OCI-LY7 (cell line): Measurements from ENCODE around the gene CTNNA3. TPM values are rescaled to one million over a fixed set of nuclear protein-coding genes. Genes with fewer than 3 reads are reported as not detected.
A peak's percentile ranks its signal among the peaks of the same experiment; 100 is the strongest.

ENCODE experiments used
- BruUV-seq: library from RNA; stranded (reverse); fragments of 400-500 nt; replicated peaks from 2 replicates; lab custom pipeline; 2021; lab: Mats Ljungman, UMichigan
- CTCF ChIA-PET: fragments of 300-600 bp; sonication (Branson Sonifier 250); formaldehyde crosslinking; loops from one replicate; lab custom pipeline; 2022; ENCODE audit warnings: antibody characterized with exemption; ENCODE audit not compliant: unreplicated experiment; lab: Charles Lee
- POLR2A ChIA-PET: fragments of 300-600 bp; sonication (Branson Sonifier 250); formaldehyde crosslinking; loops from one replicate; lab custom pipeline; 2022; ENCODE audit warnings: antibody characterized with exemption; lab: Charles Lee
- DNase-seq: peaks from one replicate; pipeline ENCODE4 v3.0.0-alpha.2; 2015; ENCODE audit warnings: low spot score
- H2AFZ ChIP-seq: fragments of 200-600 bp; sonication (generic), shearing (Covaris generic); 2 replicates; pipeline ENCODE4 v1.6.1; 2014; ENCODE audit warnings: mild to moderate bottlenecking, antibody characterized with exemption, low read length, moderate library complexity
- H3K27ac ChIP-seq: fragments of 200-600 bp; sonication (generic); 2 replicates; pipeline ENCODE4 v1.5.1; 2014; ENCODE audit warnings: mixed run types, low read depth, mild to moderate bottlenecking, moderate library complexity, low read length, inconsistent platforms; ENCODE audit not compliant: poor library complexity, severe bottlenecking
- H3K36me3 ChIP-seq: fragments of 200-600 bp; sonication (generic); 2 replicates; pipeline ENCODE4 v1.6.1; 2014; ENCODE audit warnings: mild to moderate bottlenecking, antibody characterized with exemption, low read length, moderate library complexity, mixed read lengths; ENCODE audit not compliant: insufficient read depth
- H3K4me1 ChIP-seq: fragments of 200-600 bp; sonication (generic); 2 replicates; pipeline ENCODE4 v1.5.1; 2014; ENCODE audit warnings: mild to moderate bottlenecking, low read length; ENCODE audit not compliant: insufficient read depth, poor library complexity, severe bottlenecking
- H3K4me2 ChIP-seq: fragments of 200-600 bp; sonication (generic); 2 replicates; pipeline ENCODE4 v1.6.1; 2014; ENCODE audit warnings: mild to moderate bottlenecking, low read length
- H3K4me3 ChIP-seq: fragments of 200-600 bp; sonication (generic); 2 replicates; pipeline ENCODE4 v1.5.1; 2014; ENCODE audit warnings: mild to moderate bottlenecking, low read depth, low read length; ENCODE audit not compliant: poor library complexity, severe bottlenecking
- H3K79me2 ChIP-seq: fragments of 200-600 bp; sonication (generic); 2 replicates; pipeline ENCODE4 v1.6.1; 2016; ENCODE audit warnings: low read depth, mild to moderate bottlenecking, low read length, moderate library complexity, mixed read lengths; ENCODE audit not compliant: insufficient read depth
- H3K9me2 ChIP-seq: fragments of 200-600 bp; sonication (generic); 2 replicates; pipeline ENCODE4 v1.6.1; 2016; ENCODE audit warnings: mild to moderate bottlenecking, low read length, mixed read lengths; ENCODE audit not compliant: insufficient read depth
- H3K9me3 ChIP-seq: fragments of 200-600 bp; sonication (generic); 2 replicates; pipeline ENCODE4 v1.6.1; 2014; ENCODE audit warnings: mild to moderate bottlenecking, mixed run types, low read length, mixed read lengths
- H4K20me1 ChIP-seq: fragments of 200-600 bp; sonication (generic); 2 replicates; pipeline ENCODE4 v1.6.1; 2014; ENCODE audit warnings: mild to moderate bottlenecking, antibody characterized with exemption, low read length, moderate library complexity, mixed read lengths; ENCODE audit not compliant: insufficient read depth
- EZH2phosphoT487 ChIP-seq: fragments of 200-600 bp; sonication (generic); IDR thresholded peaks from 2 replicates; pipeline ENCODE4 v1.6.1; 2018; ENCODE audit warnings: low read depth, borderline replicate concordance, mild to moderate bottlenecking, mixed run types, antibody characterized with exemption, low read length, moderate library complexity, mixed read lengths
- intact Hi-C: fragments of 100-400 bp; cut with micrococcal nuclease; formaldehyde crosslinking; loops from one replicate; pipeline ENCODE4 v1.10.0; 2022; ENCODE audit not compliant: unreplicated experiment
- total RNA-seq, 2 experiments: library from RNA; depleted of rRNA in 1 of 2; stranded (reverse); fragments of >200 nt in 1 of 2; shearing (Covaris generic) in 1 of 2; gene quantifications; 2 replicates each; pipeline ENCODE4 v1.2.3, GENCODE V29; 2014 to 2022
- TF ChIP-seq, protein P1 (sequence below): fragments of 200-600 bp; sonication (generic); conservative IDR thresholded peaks from 2 replicates; pipeline ENCODE4 v1.5.1; 2014; ENCODE audit warnings: mild to moderate bottlenecking, antibody characterized with exemption, low read length, moderate library complexity, mixed read lengths

CTNNA3 gene
- total RNA-seq, 2 experiments from 2014 or later, result not detected

DNA sequence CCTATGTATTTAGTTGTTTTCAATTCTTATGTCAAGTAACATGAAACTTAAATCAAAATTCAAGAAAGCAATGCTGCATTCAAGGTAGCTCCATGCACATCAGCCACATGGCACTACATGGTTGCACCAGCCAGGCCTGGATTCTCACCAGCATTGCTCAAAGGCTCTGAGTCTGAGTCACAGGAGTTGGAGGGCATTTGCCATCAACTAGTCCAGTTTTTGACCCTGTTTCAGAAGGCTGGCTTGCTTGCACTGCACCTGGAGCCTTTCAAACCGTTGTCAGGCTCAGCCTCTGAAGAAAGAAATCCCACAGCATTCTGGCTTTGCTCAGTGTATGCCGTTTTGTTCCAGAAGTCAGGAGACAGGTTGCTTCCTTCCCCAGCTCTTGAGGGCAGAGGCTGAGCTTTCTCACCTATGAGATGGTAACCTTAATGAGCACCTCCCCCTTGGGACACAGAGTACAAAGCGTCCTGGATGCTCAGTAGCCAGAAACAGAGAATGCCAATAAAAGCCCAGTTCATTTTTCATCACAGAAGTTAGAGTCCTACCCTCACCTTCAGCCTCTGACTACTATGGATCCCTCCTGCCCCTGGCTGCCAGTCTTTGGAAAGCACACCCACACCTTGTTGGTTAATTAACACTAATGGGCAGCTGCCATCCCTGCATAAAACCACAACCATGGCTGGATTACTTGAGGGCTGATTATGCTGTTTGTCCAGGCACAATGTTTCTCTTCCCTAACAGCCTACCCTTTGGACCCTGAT lies 1058.5 kb downstream of the CTNNA3 start:
- no peaks in the 10 kb centered on the region for H3K4me1 ChIP-seq
- no peak overlapping the region for H3K4me2 ChIP-seq
- H2AFZ ChIP-seq, result no peak overlapping the region
- no peaks in the 10 kb centered on the region for H3K9me2 ChIP-seq
- TF ChIP-seq, protein P1, sequence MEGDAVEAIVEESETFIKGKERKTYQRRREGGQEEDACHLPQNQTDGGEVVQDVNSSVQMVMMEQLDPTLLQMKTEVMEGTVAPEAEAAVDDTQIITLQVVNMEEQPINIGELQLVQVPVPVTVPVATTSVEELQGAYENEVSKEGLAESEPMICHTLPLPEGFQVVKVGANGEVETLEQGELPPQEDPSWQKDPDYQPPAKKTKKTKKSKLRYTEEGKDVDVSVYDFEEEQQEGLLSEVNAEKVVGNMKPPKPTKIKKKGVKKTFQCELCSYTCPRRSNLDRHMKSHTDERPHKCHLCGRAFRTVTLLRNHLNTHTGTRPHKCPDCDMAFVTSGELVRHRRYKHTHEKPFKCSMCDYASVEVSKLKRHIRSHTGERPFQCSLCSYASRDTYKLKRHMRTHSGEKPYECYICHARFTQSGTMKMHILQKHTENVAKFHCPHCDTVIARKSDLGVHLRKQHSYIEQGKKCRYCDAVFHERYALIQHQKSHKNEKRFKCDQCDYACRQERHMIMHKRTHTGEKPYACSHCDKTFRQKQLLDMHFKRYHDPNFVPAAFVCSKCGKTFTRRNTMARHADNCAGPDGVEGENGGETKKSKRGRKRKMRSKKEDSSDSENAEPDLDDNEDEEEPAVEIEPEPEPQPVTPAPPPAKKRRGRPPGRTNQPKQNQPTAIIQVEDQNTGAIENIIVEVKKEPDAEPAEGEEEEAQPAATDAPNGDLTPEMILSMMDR, result no peak
- TF ChIP-seq EZH2phosphoT487, result no peak
- ChIA-PET CTCF (no interaction called here), POLR2A (interaction anchor here (0.7 kb wide), 1 partner anchor 1791 kb away, joined by 4 read pairs; no protein-coding TSS in a partner anchor)
- H4K20me1 ChIP-seq, result no peaks in the 10 kb centered on the region
- H3K9me3 ChIP-seq, result no peaks in the 10 kb centered on the region
- no peak overlapping the region for H3K4me3 ChIP-seq
- intact Hi-C loops, result no loop called here
- no peaks in the 10 kb centered on the region for H3K79me2 ChIP-seq
- BruUV-seq, result no TSS peak
- no peak overlapping the region for H3K27ac ChIP-seq
- no peak for DNase-seq
- no peaks in the 10 kb centered on the region for H3K36me3 ChIP-seq

DNA sequence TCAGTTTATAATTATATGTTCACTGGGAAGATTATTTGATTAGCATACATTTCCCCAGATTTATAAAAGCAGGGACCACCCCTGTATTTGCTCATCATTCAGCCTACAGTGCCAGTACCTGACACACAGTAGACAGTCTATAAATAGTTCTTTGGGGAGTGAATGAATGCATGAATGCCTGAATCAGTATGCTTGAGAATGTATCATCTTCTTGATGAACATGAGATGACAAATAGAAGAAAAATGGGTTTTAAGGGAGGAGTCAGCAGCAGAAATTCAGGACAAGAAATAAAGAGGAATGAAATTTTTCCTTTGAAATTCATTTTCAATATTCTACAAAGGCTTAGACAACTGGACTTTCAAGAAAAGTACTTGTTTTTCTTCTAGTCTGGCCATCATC lies 1066.0 kb downstream of the CTNNA3 start:
- H3K4me3 ChIP-seq, result no peak overlapping the region
- DNase-seq, result no peak
- BruUV-seq, result no TSS peak
- no peaks in the 10 kb centered on the region for H3K9me2 ChIP-seq
- no peak overlapping the region for H3K27ac ChIP-seq
- H3K4me1 ChIP-seq, result no peaks in the 10 kb centered on the region
- intact Hi-C loops, result no loop called here
- no peak overlapping the region for H3K4me2 ChIP-seq
- no peaks in the 10 kb centered on the region for H3K79me2 ChIP-seq
- no peaks in the 10 kb centered on the region for H4K20me1 ChIP-seq
- TF ChIP-seq EZH2phosphoT487, result no peak
- CTCF ChIA-PET, result no interaction called here
- H2AFZ ChIP-seq, result no peak overlapping the region
- H3K9me3 ChIP-seq, result no peaks in the 10 kb centered on the region
- no peaks in the 10 kb centered on the region for H3K36me3 ChIP-seq
- POLR2A ChIA-PET, result no interaction called here

DNA sequence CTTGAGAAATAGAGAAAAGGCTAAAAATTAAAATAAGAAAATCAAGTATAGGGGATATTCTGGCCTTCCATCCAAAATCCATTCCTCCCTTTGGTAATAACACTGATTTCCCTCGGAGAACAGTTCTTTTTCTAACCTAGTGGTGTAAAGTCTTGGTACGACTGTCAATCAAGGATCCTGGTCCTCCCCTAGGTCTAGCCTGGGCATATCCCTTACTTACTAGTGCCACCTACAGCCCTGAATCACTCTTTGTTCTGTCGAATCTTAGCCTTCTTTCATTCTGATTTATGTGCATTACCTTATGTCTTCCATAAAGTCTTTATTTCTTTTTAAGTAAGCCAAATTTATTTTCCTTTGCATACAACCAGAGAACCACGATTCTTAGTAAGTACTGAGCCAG lies 1068.8 kb downstream of the CTNNA3 start:
- Histone ChIP-seq H3K9me2 (no peaks in the 10 kb centered on the region), H3K4me3 (no peak overlapping the region), H3K27ac (no peak overlapping the region), H3K4me1 (no peaks in the 10 kb centered on the region), H2AFZ (no peak overlapping the region), H4K20me1 (no peaks in the 10 kb centered on the region), H3K79me2 (no peaks in the 10 kb centered on the region), H3K36me3 (no peaks in the 10 kb centered on the region), H3K9me3 (no peaks in the 10 kb centered on the region), H3K4me2 (no peak overlapping the region)
- no peak for TF ChIP-seq EZH2phosphoT487
- TF ChIP-seq, protein P1, result peak; percentile 45; the same call in 1 of the 2 replicates
- intact Hi-C loops, result no loop called here
- BruUV-seq, result no TSS peak
- POLR2A ChIA-PET, result interaction anchor here (1.4 kb wide), 1 partner anchor 9 kb away, joined by 3 read pairs; no protein-coding TSS in a partner anchor
- CTCF ChIA-PET, result no interaction called here
- peak; percentile 1 for DNase-seq
